ENCODE data around the gene PROCA1. TPM values are rescaled to one million over a fixed set of nuclear protein-coding genes. Genes with fewer than 3 reads are reported as not detected.
A peak's percentile ranks its signal among the peaks of the same experiment; 100 is the strongest.

PROCA1 gene
- total and polyA plus RNA-seq, 9 of the 15 experiments (the other 6 are each of a cell fraction or from before 2014, with no cell fraction given) = 0.78 to 16.2 (median 5.6) TPM

- TF ChIP-seq ZBTB2 (IDR thresholded peaks at IDR 0.05) = peak; percentile 95
- peak; percentile 69 for TF ChIP-seq HMGN3 (IDR thresholded peaks at IDR 0.05; ENCODE audit: borderline replicate concordance, extremely low read depth, insufficient read length, low read depth, low read length)
- no peak; the same call in 1 of the 2 replicates for TF ChIP-seq GTF2F1 (IDR thresholded peaks at IDR 0.05; ENCODE audit: low read depth, low read length)
- TF ChIP-seq PRPF4 (IDR thresholded peaks at IDR 0.05; ENCODE audit: insufficient read depth, low read depth, low read length, poor library complexity, severe bottlenecking) = no peak
- TF ChIP-seq ZNF518B (CRISPR knock-in tag; IDR thresholded peaks at IDR 0.05) = no peak
- peak; percentile 91 for TF ChIP-seq SIN3B (IDR thresholded peaks at IDR 0.05; ENCODE audit: low read depth)
- TF ChIP-seq ZFPM2 (CRISPR knock-in tag; IDR thresholded peaks at IDR 0.05) = no peak
- no peak for TF ChIP-seq ZNF780A (CRISPR knock-in tag; IDR thresholded peaks at IDR 0.05)
- TF ChIP-seq, protein P1, sequence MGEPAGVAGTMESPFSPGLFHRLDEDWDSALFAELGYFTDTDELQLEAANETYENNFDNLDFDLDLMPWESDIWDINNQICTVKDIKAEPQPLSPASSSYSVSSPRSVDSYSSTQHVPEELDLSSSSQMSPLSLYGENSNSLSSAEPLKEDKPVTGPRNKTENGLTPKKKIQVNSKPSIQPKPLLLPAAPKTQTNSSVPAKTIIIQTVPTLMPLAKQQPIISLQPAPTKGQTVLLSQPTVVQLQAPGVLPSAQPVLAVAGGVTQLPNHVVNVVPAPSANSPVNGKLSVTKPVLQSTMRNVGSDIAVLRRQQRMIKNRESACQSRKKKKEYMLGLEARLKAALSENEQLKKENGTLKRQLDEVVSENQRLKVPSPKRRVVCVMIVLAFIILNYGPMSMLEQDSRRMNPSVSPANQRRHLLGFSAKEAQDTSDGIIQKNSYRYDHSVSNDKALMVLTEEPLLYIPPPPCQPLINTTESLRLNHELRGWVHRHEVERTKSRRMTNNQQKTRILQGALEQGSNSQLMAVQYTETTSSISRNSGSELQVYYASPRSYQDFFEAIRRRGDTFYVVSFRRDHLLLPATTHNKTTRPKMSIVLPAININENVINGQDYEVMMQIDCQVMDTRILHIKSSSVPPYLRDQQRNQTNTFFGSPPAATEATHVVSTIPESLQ (CRISPR knock-in tag; IDR thresholded peaks at IDR 0.05) = no peak
- TF ChIP-seq MTA1 (IDR thresholded peaks at IDR 0.05; ENCODE audit: borderline replicate concordance) = 0 out of 2 replicates have a peak, but pooled peaks have one; percentile 32
- peak; percentile 77 for TF ChIP-seq SPI1 (IDR thresholded peaks at IDR 0.05; ENCODE audit: borderline replicate concordance, low read depth, low read length)
- TF ChIP-seq, protein P2, sequence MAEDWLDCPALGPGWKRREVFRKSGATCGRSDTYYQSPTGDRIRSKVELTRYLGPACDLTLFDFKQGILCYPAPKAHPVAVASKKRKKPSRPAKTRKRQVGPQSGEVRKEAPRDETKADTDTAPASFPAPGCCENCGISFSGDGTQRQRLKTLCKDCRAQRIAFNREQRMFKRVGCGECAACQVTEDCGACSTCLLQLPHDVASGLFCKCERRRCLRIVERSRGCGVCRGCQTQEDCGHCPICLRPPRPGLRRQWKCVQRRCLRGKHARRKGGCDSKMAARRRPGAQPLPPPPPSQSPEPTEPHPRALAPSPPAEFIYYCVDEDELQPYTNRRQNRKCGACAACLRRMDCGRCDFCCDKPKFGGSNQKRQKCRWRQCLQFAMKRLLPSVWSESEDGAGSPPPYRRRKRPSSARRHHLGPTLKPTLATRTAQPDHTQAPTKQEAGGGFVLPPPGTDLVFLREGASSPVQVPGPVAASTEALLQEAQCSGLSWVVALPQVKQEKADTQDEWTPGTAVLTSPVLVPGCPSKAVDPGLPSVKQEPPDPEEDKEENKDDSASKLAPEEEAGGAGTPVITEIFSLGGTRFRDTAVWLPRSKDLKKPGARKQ (CRISPR knock-in tag; IDR thresholded peaks at IDR 0.05) = no peak
- TF ChIP-seq TAF7 (tag; IDR thresholded peaks at IDR 0.05) = peak; percentile 85
- TF ChIP-seq CBX5 (IDR thresholded peaks at IDR 0.05; ENCODE audit: borderline replicate concordance, low read depth) = 0 out of 2 replicates have a peak, but pooled peaks have one; percentile 6
- peak; percentile 93 for TF ChIP-seq KDM5B (IDR thresholded peaks at IDR 0.05; ENCODE audit: insufficient replicate concordance, low read depth, low read length)
- TF ChIP-seq BRD4 (IDR thresholded peaks at IDR 0.05) = peak; percentile 57; the same call in 1 of the 2 replicates
- peak; percentile 49; the same call in 1 of the 2 replicates for TF ChIP-seq ZNF316 (IDR thresholded peaks at IDR 0.05)
Observed at GRCh38 chr17:28661635-28662526, 49.8 kb downstream of the PROCA1 start, which contains the start of the genes SDF2 and SUPT6H (continued).
